SU-DHL-6 (cell line): ENCODE measurements around the gene U2AF1L4.

ENCODE experiments used
- H2AFZ ChIP-seq: fragments of 200-600 bp; sonication (generic); 2 replicates; pipeline ENCODE4 v1.6.1; 2014; ENCODE audit warnings: low read depth, mild to moderate bottlenecking, moderate library complexity, mixed read lengths, antibody characterized with exemption, low read length; ENCODE audit not compliant: severe bottlenecking
- H3F3A ChIP-seq: fragments of 200-600 bp; shearing (Covaris generic); 2 replicates; pipeline ENCODE4 v1.6.0; 2016; ENCODE audit warnings: antibody characterized with exemption, mild to moderate bottlenecking; ENCODE audit not compliant: insufficient read depth
- H3K27ac ChIP-seq: fragments of 200-600 bp; sonication (generic); 2 replicates; pipeline ENCODE4 v1.5.1; 2016; ENCODE audit warnings: low read depth, mild to moderate bottlenecking, low read length, moderate library complexity, mixed read lengths
- H3K27me3 ChIP-seq: fragments of 200-600 bp; sonication (generic), shearing (Covaris generic); 2 replicates; pipeline ENCODE4 v1.6.0; 2014; ENCODE audit warnings: mild to moderate bottlenecking, low read length
- H3K36me3 ChIP-seq: fragments of 200-600 bp; sonication (generic); 2 replicates; pipeline ENCODE4 v1.6.1; 2014; ENCODE audit warnings: mild to moderate bottlenecking, low read length, mixed read lengths
- H3K4me2 ChIP-seq: fragments of 300-600, 200-600 bp; shearing (Covaris generic), sonication (generic); 2 replicates; pipeline ENCODE4 v1.6.0; 2014; ENCODE audit warnings: low read length, low read depth, mild to moderate bottlenecking; ENCODE audit not compliant: poor library complexity, severe bottlenecking
- H3K4me3 ChIP-seq: fragments of 200-600 bp; sonication (generic); 2 replicates; pipeline ENCODE4 v1.5.1; 2014; ENCODE audit warnings: antibody characterized with exemption, low read length, mild to moderate bottlenecking, mixed read lengths; ENCODE audit not compliant: insufficient read depth, poor library complexity, severe bottlenecking
- H3K79me2 ChIP-seq: fragments of 200-600 bp; sonication (generic); 2 replicates; pipeline ENCODE4 v1.6.1; 2014; ENCODE audit warnings: mild to moderate bottlenecking, low read length, moderate library complexity; ENCODE audit not compliant: insufficient read depth
- H3K9ac ChIP-seq: fragments of 200-600 bp; sonication (generic); 2 replicates; pipeline ENCODE4 v1.7.0; 2014; ENCODE audit warnings: mild to moderate bottlenecking, low read length
- H3K9me2 ChIP-seq: fragments of 200-600 bp; sonication (generic); replicated peaks from 2 replicates; pipeline ENCODE4 v1.6.1; 2014; ENCODE audit warnings: low read length; ENCODE audit not compliant: insufficient read depth
- H3K9me3 ChIP-seq: fragments of 200-600 bp; sonication (generic); 2 replicates; pipeline ENCODE4 v1.6.1; 2014; ENCODE audit warnings: low read length, mixed read lengths; ENCODE audit not compliant: insufficient read depth
- H4K20me1 ChIP-seq: fragments of 200-600 bp; sonication (generic); 2 replicates; pipeline ENCODE4 v1.6.1; 2014; ENCODE audit warnings: low read depth, mild to moderate bottlenecking, antibody characterized with exemption, low read length, moderate library complexity, mixed read lengths
- CTCF ChIP-seq: fragments of 200-600 bp; sonication (generic); IDR thresholded peaks from one replicate; pipeline ENCODE4 v1.5.1; 2017; ENCODE audit warnings: antibody characterized with exemption, mild to moderate bottlenecking, low read length, moderate library complexity; ENCODE audit not compliant: insufficient read depth, poor library complexity, severe bottlenecking
- EZH2phosphoT487 ChIP-seq: fragments of 200-600 bp; sonication (generic), shearing (Covaris generic); conservative IDR thresholded peaks from 2 replicates; pipeline ENCODE4 v1.6.1; 2018; ENCODE audit warnings: mild to moderate bottlenecking, antibody characterized with exemption, low read length, moderate library complexity, mixed read lengths

U2AF1L4 gene

GRCh38 chr19:35702223-35703012 lies 42.8 kb downstream of the U2AF1L4 start:
- Histone ChIP-seq H3K27ac (no peak overlapping the region), H3K9me3 (no peaks in the 10 kb centered on the region), H3F3A (no peaks in the 10 kb centered on the region), H3K4me3 (peak overlapping the region; percentile 66), H3K27me3 (no peaks in the 10 kb centered on the region), H3K36me3 (no peaks in the 10 kb centered on the region), H3K4me2 (peak overlapping the region; percentile 79), H3K9ac (peak overlapping the region; percentile 60), H4K20me1 (no peaks in the 10 kb centered on the region), H2AFZ (peak overlapping the region; percentile 99), H3K79me2 (no peaks in the 10 kb centered on the region), H3K9me2 (no peaks in the 10 kb centered on the region)
- no peak for TF ChIP-seq CTCF
- no peak for TF ChIP-seq EZH2phosphoT487

- Histone ChIP-seq H3K4me2 (no peak overlapping the region), H3K9ac (no peak overlapping the region), H3K9me2 (no peaks in the 10 kb centered on the region), H3K9me3 (no peaks in the 10 kb centered on the region), H4K20me1 (no peaks in the 10 kb centered on the region), H2AFZ (no peak overlapping the region), H3K79me2 (no peaks in the 10 kb centered on the region), H3K27ac (no peak overlapping the region), H3K36me3 (no peaks in the 10 kb centered on the region), H3F3A (no peaks in the 10 kb centered on the region), H3K4me3 (no peak overlapping the region), H3K27me3 (no peaks in the 10 kb centered on the region)
- TF ChIP-seq CTCF = no peak
- no peak for TF ChIP-seq EZH2phosphoT487
These were observed 48.4 kb downstream of the U2AF1L4 start for GRCh38 chr19:35696835-35697234.

GRCh38 chr19:35695895-35696422 lies 49.3 kb downstream of the U2AF1L4 start:
- no peak overlapping the region for H3K27ac ChIP-seq
- H3F3A ChIP-seq = no peaks in the 10 kb centered on the region
- no peak overlapping the region for H3K9ac ChIP-seq
- no peak overlapping the region for H2AFZ ChIP-seq
- H3K9me2 ChIP-seq = no peaks in the 10 kb centered on the region
- H4K20me1 ChIP-seq = no peaks in the 10 kb centered on the region
- H3K4me2 ChIP-seq = no peak overlapping the region
- H3K79me2 ChIP-seq = no peaks in the 10 kb centered on the region
- H3K9me3 ChIP-seq = no peaks in the 10 kb centered on the region
- H3K27me3 ChIP-seq = no peaks in the 10 kb centered on the region
- H3K4me3 ChIP-seq = no peak overlapping the region
- no peaks in the 10 kb centered on the region for H3K36me3 ChIP-seq
- no peak for TF ChIP-seq EZH2phosphoT487
- no peak for TF ChIP-seq CTCF
